ENCODE measurements around the gene FER. TPM values are rescaled to one million over a fixed set of nuclear protein-coding genes. Genes with fewer than 3 reads are reported as not detected.

The FER gene
- 2.9 to 6.5 TPM (median 4.8 TPM) in 5 replicates for total RNA-seq (2022; extraction: Qiagen RNA extraction)

GRCh38 chr5:108747774-108748400, at the start of gene FER:
Gene FER, plus strand, starts transcription at chr5:108747897. Its CDS starts 50,286 bp downstream, at chr5:108798183.

All from A549 treated with CORT108297 at 1 μM for 4 hours (cell line).